H1 (cell line): ENCODE data around the gene SHROOM3. TPM values are rescaled to one million over a fixed set of nuclear protein-coding genes. Genes with fewer than 3 reads are reported as not detected.

ENCODE experiments used
- CTCF ChIA-PET: fragments of 300-600 bp; sonication (Branson Sonifier 250); formaldehyde crosslinking; loops from one replicate; lab custom pipeline; 2021; ENCODE audit not compliant: partially characterized antibody; lab: Charles Lee
- POLR2A ChIA-PET: fragments of 300-600 bp; sonication (Branson Sonifier 250); formaldehyde crosslinking; loops from one replicate; lab custom pipeline; 2021; ENCODE audit warnings: inconsistent platforms; ENCODE audit not compliant: partially characterized antibody; lab: Charles Lee
- DNase-seq, 2 experiments: peaks; one replicate each; pipeline versions ENCODE4 v3.0.0 to v3.0.0-alpha.2; 2010 to 2022; ENCODE audit warnings: low spot score in 2 of 2, low read depth in 1 of 2, mixed read lengths in 1 of 2
- FAIRE-seq: peaks from 2 replicates; lab custom pipeline; 2011; peaks lifted over from hg19 to GRCh38; lab: Jason Lieb, UNC
- H2AFZ ChIP-seq: 2 replicates; pipeline ENCODE4 v1.8.1; 2012; ENCODE audit warnings: low read length, inconsistent platforms
- H2AK5ac ChIP-seq: 2 replicates; pipeline ENCODE4 v1.6.1; 2013; ENCODE audit warnings: low read depth, low read length
- H2BK120ac ChIP-seq: replicated peaks from 2 replicates; pipeline ENCODE3; 2013; ENCODE audit warnings: low read depth, low read length, inconsistent platforms
- H2BK12ac ChIP-seq: 2 replicates; pipeline ENCODE4 v1.6.1; 2013; ENCODE audit warnings: low read depth, low read length
- H2BK15ac ChIP-seq: 2 replicates; pipeline ENCODE4 v1.6.1; 2013; ENCODE audit warnings: low read length
- H2BK20ac ChIP-seq: 2 replicates; pipeline ENCODE4 v1.6.1; 2013; ENCODE audit warnings: low read length
- H2BK5ac ChIP-seq: 2 replicates; pipeline ENCODE4 v1.6.1; 2013; ENCODE audit warnings: low read depth, low read length
- H3K14ac ChIP-seq: 2 replicates; pipeline ENCODE4 v1.6.1; 2013; ENCODE audit warnings: inconsistent platforms; ENCODE audit not compliant: insufficient read length
- H3K18ac ChIP-seq: 2 replicates; pipeline ENCODE4 v1.6.1; 2013; ENCODE audit warnings: low read length; ENCODE audit errors: extremely low read depth
- H3K23ac ChIP-seq: 2 replicates; pipeline ENCODE4 v1.6.1; 2013; ENCODE audit warnings: inconsistent platforms; ENCODE audit not compliant: insufficient read length
- H3K23me2 ChIP-seq: 2 replicates; pipeline ENCODE4 v1.6.1; 2013; ENCODE audit warnings: low read depth, low read length
- H3K27ac ChIP-seq: 2 replicates; pipeline ENCODE4 v1.6.1; 2011; ENCODE audit warnings: low read depth, low read length, inconsistent platforms
- H3K27me3 ChIP-seq, 4 experiments: replicated peaks in 1 of 4; 1 replicate in 1 of 4; 2 replicates in 3 of 4; pipeline versions ENCODE4 v1.6.1 to v1.8.1; 2011 to 2013; ENCODE audit warnings: low read length in 3 of 4, mild to moderate bottlenecking in 3 of 4, inconsistent platforms in 2 of 4, mixed read lengths in 2 of 4, moderate library complexity in 1 of 4; ENCODE audit not compliant: control insufficient read depth in 3 of 4, insufficient read depth in 3 of 4; ENCODE audit errors: extremely low read depth in 1 of 4
- H3K36me3 ChIP-seq, 4 experiments: 2 replicates each; pipeline versions ENCODE4 v1.6.1 to v1.8.1; 2011 to 2013; ENCODE audit warnings: mild to moderate bottlenecking in 4 of 4, low read length in 3 of 4, moderate library complexity in 2 of 4, control low read depth in 1 of 4, inconsistent platforms in 1 of 4; ENCODE audit not compliant: insufficient read depth in 4 of 4, control insufficient read depth in 2 of 4
- H3K4ac ChIP-seq: replicated peaks from 2 replicates; pipeline ENCODE3; 2013; ENCODE audit warnings: low read length, low read depth, mixed read lengths, inconsistent platforms; ENCODE audit not compliant: insufficient read length
- H3K4me1 ChIP-seq, 4 experiments: replicated peaks in 1 of 4; 1 replicate in 1 of 4; 2 replicates in 3 of 4; pipeline versions ENCODE4 v1.6.1 to v1.8.1; 2011 to 2013; ENCODE audit warnings: low read length in 3 of 4, inconsistent platforms in 2 of 4, mixed read lengths in 1 of 4; ENCODE audit not compliant: insufficient read depth in 4 of 4, control insufficient read depth in 3 of 4
- H3K4me2 ChIP-seq, 2 experiments: 2 replicates each; pipeline versions ENCODE4 v1.6.1 to v1.8.1; 2011 to 2013; ENCODE audit warnings: low read depth in 2 of 2, low read length in 2 of 2, control low read depth in 1 of 2, inconsistent platforms in 1 of 2, mild to moderate bottlenecking in 1 of 2; ENCODE audit not compliant: insufficient read depth in 1 of 2
- H3K4me3 ChIP-seq, 4 experiments: fragments of 200-600, 300-600 bp in 1 of 4; sonication (generic), shearing (Covaris generic), sonication (Bioruptor Twin) in 1 of 4; 2 replicates each; pipeline versions ENCODE4 v1.5.1 to v1.8.1; 2011 to 2016; ENCODE audit warnings: low read length in 4 of 4, low read depth in 3 of 4, control low read depth in 2 of 4, inconsistent platforms in 2 of 4, mild to moderate bottlenecking in 2 of 4, mixed read lengths in 1 of 4, moderate library complexity in 1 of 4; ENCODE audit not compliant: insufficient read depth in 2 of 4; ENCODE audit errors: extremely low read depth in 1 of 4
- H3K56ac ChIP-seq: replicated peaks from 2 replicates; pipeline ENCODE3; 2013; ENCODE audit warnings: low read depth, mild to moderate bottlenecking, mixed read lengths, low read length, inconsistent platforms; ENCODE audit not compliant: insufficient read length
- H3K79me1 ChIP-seq: 2 replicates; pipeline ENCODE4 v1.6.1; 2013; ENCODE audit warnings: low read depth, low read length, control low read depth
- H3K79me2 ChIP-seq, 2 experiments: 2 replicates each; pipeline versions ENCODE4 v1.6.1 to v1.8.1; 2012 to 2013; ENCODE audit warnings: low read length in 2 of 2, mild to moderate bottlenecking in 2 of 2, inconsistent platforms in 1 of 2; ENCODE audit not compliant: insufficient read depth in 2 of 2, control insufficient read depth in 1 of 2
- H3K9ac ChIP-seq, 4 experiments: replicated peaks in 1 of 4; 1 replicate in 1 of 4; 2 replicates in 3 of 4; pipeline versions ENCODE4 v1.6.1 to v1.8.1; 2011 to 2013; ENCODE audit warnings: low read depth in 3 of 4, low read length in 3 of 4, control low read depth in 2 of 4, mild to moderate bottlenecking in 2 of 4, moderate library complexity in 2 of 4, inconsistent platforms in 1 of 4; ENCODE audit errors: extremely low read depth in 1 of 4
- H3K9me3 ChIP-seq, 2 experiments: 2 replicates each; pipeline versions ENCODE4 v1.6.1 to v1.8.1; 2012 to 2013; ENCODE audit warnings: mild to moderate bottlenecking in 2 of 2, moderate library complexity in 2 of 2, control low read depth in 1 of 2, inconsistent platforms in 1 of 2, low read depth in 1 of 2, low read length in 1 of 2, mixed read lengths in 1 of 2; ENCODE audit not compliant: insufficient read depth in 2 of 2
- H4K20me1 ChIP-seq, 2 experiments: replicated peaks in 1 of 2; 2 replicates each; pipeline versions ENCODE3 to v1.8.1; 2011 to 2013; ENCODE audit warnings: inconsistent platforms in 2 of 2, low read length in 2 of 2, mild to moderate bottlenecking in 1 of 2; ENCODE audit not compliant: insufficient read depth in 2 of 2, control insufficient read depth in 1 of 2
- H4K5ac ChIP-seq: 2 replicates; pipeline ENCODE4 v1.6.1; 2013; ENCODE audit warnings: low read length, low read depth, mixed read lengths, inconsistent platforms; ENCODE audit not compliant: insufficient read length
- H4K8ac ChIP-seq: 2 replicates; pipeline ENCODE4 v1.8.0; 2013; ENCODE audit warnings: mild to moderate bottlenecking, moderate library complexity, low read length, inconsistent platforms; ENCODE audit not compliant: insufficient read depth; ENCODE audit errors: extremely low read depth
- H4K91ac ChIP-seq: replicated peaks from 2 replicates; pipeline ENCODE3; 2013; ENCODE audit warnings: low read length, mixed read lengths, inconsistent platforms; ENCODE audit not compliant: insufficient read length
- ATF3 ChIP-seq: IDR thresholded peaks from 2 replicates; pipeline ENCODE4 v1.6.1; 2011; ENCODE audit warnings: low read depth, mild to moderate bottlenecking, low read length; ENCODE audit not compliant: insufficient read depth
- CEBPB ChIP-seq: IDR thresholded peaks from 2 replicates; pipeline ENCODE4 v1.6.1; 2012; ENCODE audit warnings: low read depth, low read length
- CHD1 ChIP-seq: IDR thresholded peaks from 2 replicates; pipeline ENCODE4 v1.6.1; 2012; ENCODE audit warnings: low read depth, low read length, improper control_type of control experiment
- EZH2 ChIP-seq: fragments of 200-600 bp; sonication (generic); IDR thresholded peaks from 2 replicates; pipeline ENCODE4 v1.7.1; 2012; ENCODE audit warnings: low read depth, mild to moderate bottlenecking, moderate library complexity, low read length, inconsistent platforms; ENCODE audit not compliant: severe bottlenecking
- NANOG ChIP-seq: IDR thresholded peaks from 2 replicates; pipeline ENCODE4 v1.6.1; 2011; ENCODE audit warnings: low read length, low read depth, mild to moderate bottlenecking, inconsistent platforms; ENCODE audit not compliant: insufficient read depth, poor library complexity, severe bottlenecking
- POLR2A ChIP-seq, 2 experiments: IDR thresholded peaks; 1 replicate in 1 of 2; 2 replicates in 1 of 2; pipeline ENCODE4 v1.6.1; 2011; ENCODE audit warnings: low read depth in 2 of 2, low read length in 2 of 2, mild to moderate bottlenecking in 2 of 2; ENCODE audit errors: control extremely low read depth in 1 of 2
- RBBP5 ChIP-seq: IDR thresholded peaks from 2 replicates; pipeline ENCODE4 v1.7.1; 2012; ENCODE audit warnings: low read depth, mild to moderate bottlenecking, inconsistent platforms, low read length, moderate library complexity, borderline replicate concordance
- RNF2 ChIP-seq: fragments of 200-900, 300-1000 bp; sonication (generic); IDR thresholded peaks from 2 replicates; pipeline ENCODE4 v1.7.1; 2016; ENCODE audit warnings: borderline replicate concordance, low read depth, mild to moderate bottlenecking, antibody characterized with exemption, low read length; ENCODE audit not compliant: poor library complexity, severe bottlenecking; ENCODE audit errors: missing control alignments
- SIN3A ChIP-seq, 2 experiments: IDR thresholded peaks in 1 of 2; conservative IDR thresholded peaks in 1 of 2; 2 replicates each; pipeline ENCODE4 v1.6.1; 2011 to 2012; ENCODE audit warnings: low read length in 2 of 2, improper control_type of control experiment in 1 of 2, low read depth in 1 of 2, mild to moderate bottlenecking in 1 of 2
- SP1 ChIP-seq: IDR thresholded peaks from 2 replicates; pipeline ENCODE4 v1.6.1; 2011; ENCODE audit warnings: low read depth, low read length
- SP4 ChIP-seq: IDR thresholded peaks from 2 replicates; pipeline ENCODE4 v1.6.1; 2012; ENCODE audit warnings: low read length, inconsistent platforms
- ZNF274 ChIP-seq: IDR thresholded peaks from 2 replicates; pipeline ENCODE4 v1.7.0; 2012; ENCODE audit warnings: low read length, borderline replicate concordance; ENCODE audit errors: extremely low read depth
- WGBS, 2 experiments: shearing (Covaris generic) in 1 of 2; methylation state at CpG; one replicate each; pipeline versions ENCODE4 v1.1.6 to v1.1.7; 2013 to 2015; ENCODE audit warnings: low lambda C conversion rate in 2 of 2, mixed read lengths in 2 of 2, inconsistent platforms in 1 of 2, low coverage in 1 of 2, missing lambda C conversion rate in 1 of 2; ENCODE audit not compliant: insufficient replicate concordance in 2 of 2, insufficient coverage in 1 of 2, insufficient read length in 1 of 2; ENCODE audit errors: extremely low coverage in 1 of 2, missing lambda C conversion rate in 1 of 2; 5-methylcytosine and 5-hydroxymethylcytosine counted together
- polyA plus RNA-seq, 7 experiments: library from polyadenylated mRNA; depleted of rRNA in 3 of 7; stranded (reverse) in 5 of 7; unstranded in 2 of 7; fragments of >200 nt in 5 of 7; fragments of 200-250 nt in 2 of 7; gene quantifications; 1 replicate in 5 of 7; 2 replicates in 1 of 7; 4 replicates in 1 of 7; pipeline versions ENCODE4 v1.2.1 to v1.2.3, GENCODE V29; 2011 to 2013; ENCODE audit warnings: missing spikeins in 2 of 7, mixed read lengths in 2 of 7
- total RNA-seq: library from RNA; stranded (reverse); fragmentation: NEBNext Ultra II Directional; extraction: Animal tissue kit (Norgen Biotek cat#: 25700); gene quantifications from 2 replicates; pipeline ENCODE4 v1.2.1, GENCODE V29; 2021

Gene SHROOM3
- total and polyA plus RNA-seq, 2 of the 8 experiments (the other 6 are each of a cell fraction or from before 2014, with no cell fraction given) = 15.8 to 34.0 TPM

GRCh38 chr4:76705472-76705871, 270.4 kb downstream of the SHROOM3 start:
- H3K27ac ChIP-seq = no peak overlapping the region
- H4K8ac ChIP-seq = no peak overlapping the region
- H2BK5ac ChIP-seq = no peak overlapping the region
- no peak overlapping the region for H3K56ac ChIP-seq
- H3K23me2 ChIP-seq = no peaks in the 10 kb centered on the region
- peaks cover 7% of the 10 kb centered on the region for H3K79me1 ChIP-seq
- FAIRE-seq = no peak
- no peak overlapping the region for H2BK120ac ChIP-seq
- H3K4ac ChIP-seq = no peak overlapping the region
- H3K4me3 ChIP-seq = no peak overlapping the region
- H3K18ac ChIP-seq = no peak overlapping the region
- H3K9me3 ChIP-seq = no peaks in the 10 kb centered on the region
- H2BK20ac ChIP-seq = no peak overlapping the region
- TF ChIP-seq SIN3A (conservative IDR thresholded peaks at IDR 0.05 in 1 of 2, IDR thresholded peaks at IDR 0.05 in 1 of 2; ENCODE audit: low read depth in 1 of 2, low read length in 2 of 2) = no peak
- no peak for TF ChIP-seq ZNF274
- TF ChIP-seq SP4 = no peak
- no peak for TF ChIP-seq EZH2
- no peak for TF ChIP-seq NANOG
- TF ChIP-seq CHD1 = no peak
- no peak for TF ChIP-seq CEBPB
- no peak for TF ChIP-seq RBBP5
- no peak for TF ChIP-seq RNF2
- TF ChIP-seq POLR2A (IDR thresholded peaks at IDR 0.05; ENCODE audit: control extremely low read depth in 1 of 2, low read depth in 2 of 2, low read length in 2 of 2) = no peak
- no peak for TF ChIP-seq ATF3
- TF ChIP-seq SP1 = no peak
- TF ChIP-seq, all 59 proteins: peak for 0
- H3K23ac ChIP-seq = no peak overlapping the region
- H3K4me1 ChIP-seq = peaks cover 2 to 20% (median 7%) of the 10 kb centered on the region in 4 experiments; a peak in 5 of 7 replicates
- no peak overlapping the region for H3K14ac ChIP-seq
- H3K4me2 ChIP-seq = no peak overlapping the region; a peak in 1 of 4 replicates
- H4K91ac ChIP-seq = no peak overlapping the region
- no peak overlapping the region for H2BK15ac ChIP-seq
- no peak overlapping the region for H2AFZ ChIP-seq
- 92% methylated on average over 1 of the region's 1 CpG; no CpG with 5 or more reads in 1 of the 2 experiments for WGBS, 2 experiments
- no peak overlapping the region for H2AK5ac ChIP-seq
- no peak overlapping the region for H4K5ac ChIP-seq
- CTCF ChIA-PET = interaction anchor here (0.9 to 1.1 kb wide), 2 partner anchors 16 to 28 kb away, joined by 3 to 4 read pairs; no protein-coding TSS in a partner anchor
- no peak overlapping the region for H2BK12ac ChIP-seq
- peaks cover 3 to 73% of the 10 kb centered on the region in 2 experiments; a peak in 2 of 4 replicates for H3K79me2 ChIP-seq
- H3K9ac ChIP-seq = no peak overlapping the region
- H3K36me3 ChIP-seq = peaks cover 0 to 9% (median 3%) of the 10 kb centered on the region in 4 experiments; a peak in 3 of 8 replicates
- DNase-seq = no peak
- no peaks in the 10 kb centered on the region for H3K27me3 ChIP-seq
- POLR2A ChIA-PET = no interaction called here
- H4K20me1 ChIP-seq = peaks cover 9% of the 10 kb centered on the region in 2 experiments
